Non-pigmented ciliary epithelial cell (primary cell): ENCODE measurements around the gene TRPM5.

Experiments
- DNase-seq: peaks from one replicate; pipeline ENCODE4 v3.0.0-alpha.2; 2010; ENCODE audit warnings: low read depth

The TRPM5 gene

GRCh38 chr11:2436013-2436520 lies 8.2 kb downstream of the TRPM5 start:
- no peak for DNase-seq

- no peak for DNase-seq
Measured at GRCh38 chr11:2435288-2436012, 8.9 kb downstream of the TRPM5 start.

- no peak for DNase-seq
Measured at GRCh38 chr11:2434506-2435255, 9.6 kb downstream of the TRPM5 start.

GRCh38 chr11:2434008-2434407 lies 10.3 kb downstream of the TRPM5 start:
- no peak for DNase-seq

GRCh38 chr11:2433106-2433925 lies 11.0 kb downstream of the TRPM5 start:
- no peak for DNase-seq

- no peak for DNase-seq
Measured at GRCh38 chr11:2432628-2433071, 11.7 kb downstream of the TRPM5 start.

- no peak for DNase-seq
Measured at GRCh38 chr11:2432171-2432621, 12.1 kb downstream of the TRPM5 start.

- no peak for DNase-seq
Measured at GRCh38 chr11:2431395-2431794, 12.9 kb downstream of the TRPM5 start.

- no peak for DNase-seq
Measured at GRCh38 chr11:2428322-2428795, 16.0 kb downstream of the TRPM5 start.

GRCh38 chr11:2427721-2428321 lies 16.5 kb downstream of the TRPM5 start:
- no peak for DNase-seq

- DNase-seq: no peak
Measured at GRCh38 chr11:2426826-2427521, 17.3 kb downstream of the TRPM5 start.

- DNase-seq: no peak
Measured at GRCh38 chr11:2426221-2426620, 18.1 kb downstream of the TRPM5 start.

GRCh38 chr11:2425506-2425905 lies 18.8 kb downstream of the TRPM5 start:
- no peak for DNase-seq

GRCh38 chr11:2424811-2425495 lies 19.4 kb downstream of the TRPM5 start:
- no peak for DNase-seq

GRCh38 chr11:2423157-2424025 lies 20.9 kb downstream of the TRPM5 start:
- no peak for DNase-seq

GRCh38 chr11:2422461-2423156 lies 21.7 kb downstream of the TRPM5 start:
- DNase-seq: no peak

GRCh38 chr11:2421996-2422395 lies 22.3 kb downstream of the TRPM5 start:
- no peak for DNase-seq

GRCh38 chr11:2421226-2421994 lies 22.9 kb downstream of the TRPM5 start:
- no peak for DNase-seq
